GM19035 (cell line): ENCODE results near the gene PGA3.
"Not testable (repeated sequence)": the region's sequence is repeated elsewhere in the genome, so short reads cannot be mapped to it uniquely, and the experiment has no call there.

Experiments
- ATAC-seq: cut with Tn5 transposase; IDR thresholded peaks from one replicate; pipeline ENCODE4 v1.9.1; 2021; ENCODE audit not compliant: unreplicated experiment

PGA3 gene

GRCh38 chr11:61170566-61170965, 32.7 kb upstream of the PGA3 start:
- ATAC-seq, result no peak

GRCh38 chr11:61171907-61172306, 31.4 kb upstream of the PGA3 start:
- ATAC-seq, result no peak

- ATAC-seq, result no peak
These were observed 31.0 kb upstream of the PGA3 start for GRCh38 chr11:61172356-61172755.

- no peak for ATAC-seq
These were observed 30.4 kb upstream of the PGA3 start for GRCh38 chr11:61172888-61173287.

GRCh38 chr11:61173456-61173855, 29.9 kb upstream of the PGA3 start:
- no peak for ATAC-seq

GRCh38 chr11:61174273-61174672, 29.0 kb upstream of the PGA3 start:
- ATAC-seq, result no peak

GRCh38 chr11:61174949-61175348, 28.4 kb upstream of the PGA3 start:
- ATAC-seq, result no peak

GRCh38 chr11:61176446-61176845, 26.9 kb upstream of the PGA3 start:
- ATAC-seq, result no peak

GRCh38 chr11:61180205-61180604, 23.1 kb upstream of the PGA3 start:
- not testable (repeated sequence) for ATAC-seq

- no peak for ATAC-seq
These were observed 21.8 kb upstream of the PGA3 start for GRCh38 chr11:61181489-61181888.

- no peak for ATAC-seq
These were observed 19.7 kb upstream of the PGA3 start for GRCh38 chr11:61183645-61184044.

GRCh38 chr11:61186504-61186903, 16.8 kb upstream of the PGA3 start:
- no peak for ATAC-seq

GRCh38 chr11:61187505-61188130, 15.7 kb upstream of the PGA3 start:
- ATAC-seq, result no peak

- no peak for ATAC-seq
These were observed 13.4 kb upstream of the PGA3 start for GRCh38 chr11:61189933-61190332.

GRCh38 chr11:61193596-61193995, 9.7 kb upstream of the PGA3 start:
- ATAC-seq, result no peak

GRCh38 chr11:61194169-61194671, 9.1 kb upstream of the PGA3 start:
- ATAC-seq, result no peak

GRCh38 chr11:61194981-61195695, 8.2 kb upstream of the PGA3 start:
- ATAC-seq, result no peak

GRCh38 chr11:61195719-61196118, 7.6 kb upstream of the PGA3 start:
- no peak for ATAC-seq

GRCh38 chr11:61198361-61198760, 5.0 kb upstream of the PGA3 start:
- no peak for ATAC-seq

- ATAC-seq, result no peak
These were observed 4.3 kb upstream of the PGA3 start for GRCh38 chr11:61198948-61199523.

GRCh38 chr11:61201476-61201875, 1.8 kb upstream of the PGA3 start:
- ATAC-seq, result no peak

- ATAC-seq, result not testable (repeated sequence)
These were observed 558 bp downstream of the PGA3 start for GRCh38 chr11:61203873-61204272.
